CD14-positive monocyte (primary cell): ENCODE data around the gene THOC5. TPM values are rescaled to one million over a fixed set of nuclear protein-coding genes. Genes with fewer than 3 reads are reported as not detected.
"Not testable (repeated sequence)": the region's sequence is repeated elsewhere in the genome, so short reads cannot be mapped to it uniquely, and the experiment has no call there.

Experiments
- DNase-seq, 3 donors: peaks; one replicate each; pipeline ENCODE4 v3.0.0-alpha.2; 2011 to 2022
- H2AFZ ChIP-seq: 2 replicates; pipeline ENCODE4 v1.6.0; 2012; ENCODE audit warnings: mild to moderate bottlenecking, low read depth, low read length, inconsistent platforms; ENCODE audit not compliant: insufficient read depth, poor library complexity, severe bottlenecking
- H3K27ac ChIP-seq, 2 donors: 1 replicate in 1 of 2; 2 replicates in 1 of 2; pipeline ENCODE4 v1.5.1; 2012 to 2013; ENCODE audit warnings: low read length in 2 of 2, control low read depth in 1 of 2, inconsistent platforms in 1 of 2, low read depth in 1 of 2, mild to moderate bottlenecking in 1 of 2
- H3K27me3 ChIP-seq, 2 donors: one replicate each; pipeline versions ENCODE4 v1.6.0 to v1.6.1; 2011 to 2013; ENCODE audit warnings: low read length in 2 of 2; ENCODE audit not compliant: control insufficient read depth in 2 of 2, insufficient read depth in 2 of 2
- H3K36me3 ChIP-seq, 2 donors: replicated peaks in 1 of 2; 1 replicate in 1 of 2; 2 replicates in 1 of 2; pipeline versions ENCODE4 v1.5.1 to v1.6.1; 2012 to 2013; ENCODE audit warnings: low read length in 2 of 2, control low read depth in 1 of 2, inconsistent platforms in 1 of 2, mild to moderate bottlenecking in 1 of 2; ENCODE audit not compliant: insufficient read depth in 2 of 2, control insufficient read depth in 1 of 2
- H3K4me1 ChIP-seq, 2 donors: 1 replicate in 1 of 2; 2 replicates in 1 of 2; pipeline versions ENCODE4 v1.5.1 to v1.6.1; 2012 to 2013; ENCODE audit warnings: low read length in 2 of 2, control low read depth in 1 of 2, inconsistent platforms in 1 of 2, mild to moderate bottlenecking in 1 of 2, moderate library complexity in 1 of 2; ENCODE audit not compliant: insufficient read depth in 2 of 2, control insufficient read depth in 1 of 2
- H3K4me2 ChIP-seq: replicated peaks from 2 replicates; pipeline ENCODE3; 2012; ENCODE audit warnings: low read length, moderate library complexity, mild to moderate bottlenecking; ENCODE audit not compliant: poor library complexity, severe bottlenecking; ENCODE audit errors: extremely low read depth
- H3K4me3 ChIP-seq, 3 experiments: fragments of 200-600 bp in 1 of 3; sonication (generic) in 1 of 3; replicated peaks in 1 of 3; 1 replicate in 2 of 3; 2 replicates in 1 of 3; pipeline ENCODE4 v1.5.1; 2011 to 2013; ENCODE audit warnings: low read length in 3 of 3, mild to moderate bottlenecking in 3 of 3, control low read depth in 2 of 3, low read depth in 2 of 3, inconsistent platforms in 1 of 3, moderate library complexity in 1 of 3
- H3K79me2 ChIP-seq: 2 replicates; pipeline ENCODE4 v1.6.0; 2012; ENCODE audit warnings: mild to moderate bottlenecking, control low read depth, inconsistent platforms, low read length, moderate library complexity; ENCODE audit not compliant: insufficient read depth
- H3K9ac ChIP-seq: 2 replicates; pipeline ENCODE4 v1.6.0; 2017; ENCODE audit warnings: low read length, mild to moderate bottlenecking; ENCODE audit not compliant: insufficient read depth, poor library complexity, severe bottlenecking
- H3K9me3 ChIP-seq, 2 donors: replicated peaks in 1 of 2; 1 replicate in 1 of 2; 2 replicates in 1 of 2; pipeline versions ENCODE4 v1.5.1 to v1.6.1; 2012 to 2013; ENCODE audit warnings: low read length in 2 of 2, control low read depth in 1 of 2; ENCODE audit not compliant: control insufficient read depth in 1 of 2, insufficient read depth in 1 of 2
- H4K20me1 ChIP-seq: 2 replicates; pipeline ENCODE4 v1.6.0; 2012; ENCODE audit warnings: mild to moderate bottlenecking, low read length, control low read depth, moderate library complexity; ENCODE audit not compliant: insufficient read depth
- H3K27ac Mint-ChIP-seq, 7 donors: one replicate each; pipeline ENCODE4 v1.8.0; 2020; ENCODE audit warnings: mild to moderate bottlenecking in 7 of 7, mixed read lengths in 7 of 7, moderate library complexity in 6 of 7, inconsistent platforms in 2 of 7
- H3K27me3 Mint-ChIP-seq, 3 donors: one replicate each; pipeline ENCODE4 v1.8.0; 2021 to 2022; ENCODE audit warnings: low read depth in 3 of 3, mild to moderate bottlenecking in 3 of 3, mixed read lengths in 3 of 3, moderate library complexity in 3 of 3, inconsistent platforms in 1 of 3
- H3K36me3 Mint-ChIP-seq, 2 donors: one replicate each; pipeline ENCODE4 v1.8.0; 2020; ENCODE audit warnings: mixed read lengths in 2 of 2, inconsistent platforms in 1 of 2, mild to moderate bottlenecking in 1 of 2
- H3K4me1 Mint-ChIP-seq: one replicate; pipeline ENCODE4 v1.8.0; 2020; ENCODE audit warnings: mild to moderate bottlenecking, mixed read lengths
- H3K4me3 Mint-ChIP-seq, 2 donors: one replicate each; pipeline ENCODE4 v1.8.0; 2020; ENCODE audit warnings: mild to moderate bottlenecking in 2 of 2, mixed read lengths in 2 of 2, moderate library complexity in 1 of 2
- H3K9me3 Mint-ChIP-seq, 7 donors: one replicate each; pipeline ENCODE4 v1.8.0; 2020 to 2022; ENCODE audit warnings: mixed read lengths in 7 of 7, mild to moderate bottlenecking in 6 of 7, moderate library complexity in 6 of 7, inconsistent platforms in 2 of 7
- CTCF ChIP-seq: fragments of 200-600 bp; IDR thresholded peaks from one replicate; pipeline ENCODE4 v1.8.0; 2022; ENCODE audit warnings: antibody characterized with exemption, mild to moderate bottlenecking
- WGBS: methylation state at CpG from one replicate; pipeline ENCODE4 v1.1.5; 2013; ENCODE audit warnings: missing lambda C conversion rate; ENCODE audit not compliant: insufficient coverage; 5-methylcytosine and 5-hydroxymethylcytosine counted together
- intact Hi-C, 2 donors: fragments of 100-400 bp; cut with micrococcal nuclease; formaldehyde crosslinking; loops; one replicate each; pipeline versions ENCODE4 v1.15.0 to v1.15.1; 2023
- polyA plus RNA-seq, 3 donors: library from polyadenylated mRNA; depleted of rRNA in 1 of 3; unstranded in 2 of 3; stranded (reverse) in 1 of 3; fragments of 300-500 nt in 2 of 3; fragments of >200 nt in 1 of 3; fragmentation: Illumina TruSeq in 2 of 3; gene quantifications; 1 replicate in 2 of 3; 2 replicates in 1 of 3; pipeline ENCODE4 v1.2.3, GENCODE V29; 2012 to 2021

THOC5 gene
- polyA plus RNA-seq, 3 donors = 19.6 to 29.9 (median 28.2) TPM

GRCh38 chr22:29567338-29567737 is 13.8 kb upstream of the THOC5 start:
- H3K36me3 ChIP-seq = no peaks in the 10 kb centered on the region
- Mint-ChIP-seq H3K27me3 (no peaks in the 10 kb centered on the region), H3K4me3 (no peak overlapping the region), H3K36me3 (peaks cover 8 to 12% of the 10 kb centered on the region in 2 donors), H3K9me3 (peaks cover 0 to 2% (median 0%) of the 10 kb centered on the region in 7 donors), H3K4me1 (no peaks in the 10 kb centered on the region), H3K27ac (no peak overlapping the region)
- DNase-seq = no peak
- no peak overlapping the region for H3K4me3 ChIP-seq
- no peaks in the 10 kb centered on the region for H3K4me1 ChIP-seq
- H2AFZ ChIP-seq = no peak overlapping the region
- TF ChIP-seq CTCF = no peak
- no peaks in the 10 kb centered on the region for H3K79me2 ChIP-seq
- no peak overlapping the region for H3K9ac ChIP-seq
- no peaks in the 10 kb centered on the region for H3K27me3 ChIP-seq
- no peak overlapping the region for H3K27ac ChIP-seq
- intact Hi-C loops = no loop called here
- no peak overlapping the region for H3K4me2 ChIP-seq
- no peaks in the 10 kb centered on the region for H3K9me3 ChIP-seq
- H4K20me1 ChIP-seq = no peaks in the 10 kb centered on the region
- 76% methylated on average over 6 of the region's 7 CpGs for WGBS

- H3K9ac ChIP-seq, H3K27me3 Mint-ChIP-seq, H3K4me3 ChIP-seq, H3K9me3 Mint-ChIP-seq, H4K20me1 ChIP-seq, H3K79me2 ChIP-seq, H3K4me1 Mint-ChIP-seq, H3K36me3 ChIP-seq, H3K27ac ChIP-seq, H3K27ac Mint-ChIP-seq, H3K9me3 ChIP-seq, H3K4me3 Mint-ChIP-seq, H3K4me1 ChIP-seq, H3K4me2 ChIP-seq, intact Hi-C loops, H3K27me3 ChIP-seq, DNase-seq, H2AFZ ChIP-seq: not testable (repeated sequence)
- H3K36me3 Mint-ChIP-seq = peaks cover 10 to 17% of the 10 kb centered on the region in 2 donors
- 91% methylated on average over 4 of the region's 7 CpGs for WGBS
Observed at GRCh38 chr22:29566513-29566912, 13.0 kb upstream of the THOC5 start.
